HCT116 (cell line): Measurements from ENCODE around the gene SETDB1. TPM values are rescaled to one million over a fixed set of nuclear protein-coding genes. Genes with fewer than 3 reads are reported as not detected.

Source experiments
- ATAC-seq: fragments of 200-7000 bp; cut with Tn5 transposase; 2 replicates; pipeline ENCODE4 v1.9.1; 2020; ENCODE audit warnings: mild to moderate bottlenecking, moderate library complexity
- BruUV-seq: library from RNA; stranded (reverse); fragments of 400-500 nt; replicated peaks from 2 replicates; lab custom pipeline; 2021; lab: Mats Ljungman, UMichigan
- CTCF ChIA-PET: fragments of 300-600 bp; sonication (Branson Sonifier 250); formaldehyde crosslinking; loops from one replicate; lab custom pipeline; 2021; ENCODE audit warnings: antibody characterized with exemption; lab: Charles Lee
- POLR2A ChIA-PET: fragments of 300-600, 350-600 bp; sonication (Branson Sonifier 250); formaldehyde crosslinking; loops from one replicate; lab custom pipeline; 2021; ENCODE audit warnings: antibody characterized with exemption; lab: Charles Lee
- RAD21 ChIA-PET, 2 experiments: fragments of 300-600 bp; sonication (Branson Sonifier 250); formaldehyde crosslinking; loops; one replicate each; lab custom pipeline; 2023; ENCODE audit warnings: low total read pairs in 2 of 2; ENCODE audit not compliant: uncharacterized antibody in 2 of 2, unreplicated experiment in 2 of 2, low non-redundant PET in 1 of 2; lab: Charles Lee
- DNase-seq: peaks from one replicate; pipeline ENCODE4 v3.0.0-alpha.2; 2010; ENCODE audit warnings: low read depth, low spot score
- H2AFZ ChIP-seq: fragments of 200-600 bp; shearing (Covaris generic), sonication (generic); 2 replicates; pipeline ENCODE4 v1.6.1; 2017; ENCODE audit warnings: low read depth, mixed run types, mixed read lengths, antibody characterized with exemption, low read length; ENCODE audit not compliant: poor library complexity, severe bottlenecking
- H3K27ac ChIP-seq: 2 replicates; pipeline ENCODE4 v1.5.1; 2012; ENCODE audit warnings: low read depth, low read length
- H3K27me3 ChIP-seq: fragments of 200-600 bp; sonication (generic); 2 replicates; pipeline ENCODE4 v1.6.1; 2016; ENCODE audit warnings: mixed run types, low read length, mixed read lengths; ENCODE audit not compliant: insufficient read depth
- H3K36me3 ChIP-seq, 2 experiments: fragments of 200-500 bp in 1 of 2; fragments of 200-600 bp in 1 of 2; sonication (Bioruptor generic) in 1 of 2; sonication (generic) in 1 of 2; 2 replicates each; pipeline versions ENCODE4 v1.5.1 to v1.6.1; 2014 to 2016; ENCODE audit warnings: low read length in 2 of 2, inconsistent platforms in 1 of 2, mixed read lengths in 1 of 2, mixed run types in 1 of 2; ENCODE audit not compliant: insufficient read depth in 2 of 2, control insufficient read depth in 1 of 2
- H3K4me1 ChIP-seq, 2 experiments: fragments of 200-600 bp in 1 of 2; sonication (generic) in 1 of 2; 2 replicates each; pipeline versions ENCODE4 v1.5.1 to v1.6.1; 2012 to 2017; ENCODE audit warnings: low read length in 2 of 2, inconsistent platforms in 1 of 2, mild to moderate bottlenecking in 1 of 2, mixed read lengths in 1 of 2, mixed run types in 1 of 2, moderate library complexity in 1 of 2; ENCODE audit not compliant: insufficient read depth in 2 of 2, control insufficient read depth in 1 of 2
- H3K4me2 ChIP-seq: fragments of 200-600 bp; sonication (generic); 2 replicates; pipeline ENCODE4 v1.6.1; 2017; ENCODE audit warnings: mixed run types, low read length, mixed read lengths
- H3K4me3 ChIP-seq, 2 experiments: fragments of 200-600 bp in 1 of 2; sonication (generic) in 1 of 2; replicated peaks in 1 of 2; 2 replicates each; pipeline ENCODE4 v1.5.1; 2011 to 2016; ENCODE audit warnings: low read length in 2 of 2, control low read depth in 1 of 2, low read depth in 1 of 2, mild to moderate bottlenecking in 1 of 2, mixed read lengths in 1 of 2, mixed run types in 1 of 2
- H3K79me2 ChIP-seq: fragments of 200-600 bp; sonication (generic); 2 replicates; pipeline ENCODE4 v1.6.1; 2017; ENCODE audit warnings: mild to moderate bottlenecking, mixed run types, low read length, moderate library complexity, mixed read lengths; ENCODE audit not compliant: insufficient read depth
- H3K9ac ChIP-seq: fragments of 200-600 bp; sonication (generic); 2 replicates; pipeline ENCODE4 v1.6.1; 2016; ENCODE audit warnings: low read length, mixed read lengths
- H3K9me2 ChIP-seq: fragments of 200-600 bp; sonication (generic), shearing (Covaris generic); 2 replicates; pipeline ENCODE4 v1.6.1; 2017; ENCODE audit warnings: mixed run types, mild to moderate bottlenecking, moderate library complexity; ENCODE audit not compliant: insufficient read depth
- H3K9me3 ChIP-seq, 2 experiments: fragments of 200-500 bp in 1 of 2; fragments of 200-600 bp in 1 of 2; sonication (Bioruptor generic) in 1 of 2; sonication (generic) in 1 of 2; 2 replicates each; pipeline ENCODE4 v1.6.1; 2014 to 2017; ENCODE audit warnings: low read length in 2 of 2, mixed read lengths in 2 of 2, inconsistent platforms in 1 of 2, low read depth in 1 of 2, mild to moderate bottlenecking in 1 of 2, mixed run types in 1 of 2, moderate library complexity in 1 of 2; ENCODE audit not compliant: control insufficient read depth in 1 of 2, insufficient read depth in 1 of 2
- H4K20me1 ChIP-seq: fragments of 200-600 bp; sonication (generic), shearing (Covaris generic); 2 replicates; pipeline ENCODE4 v1.6.1; 2017; ENCODE audit warnings: mixed run types, mild to moderate bottlenecking, moderate library complexity; ENCODE audit not compliant: insufficient read depth
- ATF3 ChIP-seq: IDR thresholded peaks from 2 replicates; pipeline ENCODE4 v1.6.1; 2012
- CEBPB ChIP-seq: IDR thresholded peaks from 2 replicates; pipeline ENCODE4 v1.6.1; 2012; ENCODE audit warnings: low read depth
- CTCF ChIP-seq, 3 experiments: fragments of 200-600 bp in 1 of 3; sonication (generic) in 1 of 3; IDR thresholded peaks in 2 of 3; conservative IDR thresholded peaks in 1 of 3; 2 replicates each; pipeline ENCODE4 v1.5.1; 2012 to 2017; ENCODE audit warnings: low read depth in 2 of 3, low read length in 2 of 3, antibody characterized with exemption in 1 of 3, borderline replicate concordance in 1 of 3, control low read depth in 1 of 3, mild to moderate bottlenecking in 1 of 3, mixed read lengths in 1 of 3, mixed run types in 1 of 3, moderate library complexity in 1 of 3; ENCODE audit not compliant: insufficient read depth in 1 of 3
- EGR1 ChIP-seq: IDR thresholded peaks from 2 replicates; pipeline ENCODE4 v1.6.1; 2012; ENCODE audit warnings: low read depth
- ELF1 ChIP-seq: IDR thresholded peaks from 2 replicates; pipeline ENCODE4 v1.6.1; 2012; ENCODE audit warnings: low read depth, borderline replicate concordance
- EZH2 ChIP-seq: fragments of 200-600 bp; sonication (generic); IDR thresholded peaks from 2 replicates; pipeline ENCODE4 v1.6.1; 2017; ENCODE audit warnings: antibody characterized with exemption, mixed run types
- EZH2phosphoT487 ChIP-seq: fragments of 200-600 bp; IDR thresholded peaks from 2 replicates; pipeline ENCODE4 v1.6.1; 2018; ENCODE audit warnings: antibody characterized with exemption, borderline replicate concordance
- JUND ChIP-seq: IDR thresholded peaks from 2 replicates; pipeline ENCODE4 v1.6.1; 2012
- POLR2A ChIP-seq: IDR thresholded peaks from 2 replicates; pipeline ENCODE4 v1.7.0; 2011; ENCODE audit warnings: borderline replicate concordance; ENCODE audit not compliant: insufficient read depth, insufficient read length; ENCODE audit errors: extremely low read depth
- RAD21 ChIP-seq: IDR thresholded peaks from 2 replicates; pipeline ENCODE4 v1.6.1; 2012; ENCODE audit warnings: low read depth, mild to moderate bottlenecking
- SIN3A ChIP-seq: IDR thresholded peaks from 2 replicates; pipeline ENCODE4 v1.6.1; 2012; ENCODE audit warnings: low read depth
- ZFX ChIP-seq: fragments of 450-650 bp; IDR thresholded peaks from 2 replicates; pipeline ENCODE4 v1.6.1; 2017
- ZNF274 ChIP-seq: fragments of 200-500 bp; sonication (Bioruptor generic); IDR thresholded peaks from 2 replicates; pipeline ENCODE4 v1.6.1; 2014; ENCODE audit warnings: mild to moderate bottlenecking, low read depth, low read length, inconsistent platforms
- intact Hi-C: fragments of 100-400 bp; cut with micrococcal nuclease; formaldehyde crosslinking; loops from 2 replicates; pipeline ENCODE4 v1.10.0; 2022
- total RNA-seq: library from RNA; stranded (reverse); gene quantifications from one replicate; pipeline ENCODE4 v1.2.1, GENCODE V29; 2021; ENCODE audit not compliant: unreplicated experiment
- TF ChIP-seq, protein P1 (sequence below): IDR thresholded peaks from 2 replicates; pipeline ENCODE4 v1.6.1; 2012

SETDB1 gene
- total RNA-seq, 1 experiment from 2014 or later = 54.3 TPM

- TF ChIP-seq SIN3A (no peak), EGR1 (no peak), EZH2phosphoT487 (no peak), ATF3 (no peak), ELF1 (no peak), EZH2 (no peak), POLR2A (no peak), ZFX (no peak), JUND (no peak), CTCF (IDR thresholded peaks at IDR 0.05 in 2 of 3, conservative IDR thresholded peaks at IDR 0.05 in 1 of 3; ENCODE audit: borderline replicate concordance in 1 of 3, insufficient read depth in 1 of 3, low read depth in 2 of 3, low read length in 2 of 3) (no peak), CEBPB (no peak), RAD21 (no peak), ZNF274 (no peak)
- TF ChIP-seq, protein P1, sequence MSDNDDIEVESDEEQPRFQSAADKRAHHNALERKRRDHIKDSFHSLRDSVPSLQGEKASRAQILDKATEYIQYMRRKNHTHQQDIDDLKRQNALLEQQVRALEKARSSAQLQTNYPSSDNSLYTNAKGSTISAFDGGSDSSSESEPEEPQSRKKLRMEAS = no peak
- Histone ChIP-seq H4K20me1 (no peaks in the 10 kb centered on the region), H3K79me2 (no peaks in the 10 kb centered on the region), H3K36me3 (no peaks in the 10 kb centered on the region), H2AFZ (no peak overlapping the region), H3K9me2 (no peaks in the 10 kb centered on the region), H3K4me3 (no peak overlapping the region), H3K27ac (no peak overlapping the region), H3K4me1 (peaks cover 0 to 4% of the 10 kb centered on the region in 2 experiments; a peak in 3 of 4 replicates), H3K9ac (no peak overlapping the region), H3K4me2 (no peak overlapping the region), H3K27me3 (no peaks in the 10 kb centered on the region), H3K9me3 (no peaks in the 10 kb centered on the region)
- POLR2A ChIA-PET = no interaction called here
- CTCF ChIA-PET = no interaction called here
- BruUV-seq = no TSS peak
- intact Hi-C loops = no loop called here
- DNase-seq = no peak
- ATAC-seq = no peak
- RAD21 ChIA-PET = no interaction called here
Observed at GRCh38 chr1:150890033-150890416, 36.1 kb upstream of the SETDB1 start.
